HG02571 (cell line): Measurements from ENCODE around the gene TCF12.

Experiments
- ATAC-seq: cut with Tn5 transposase; IDR thresholded peaks from one replicate; pipeline ENCODE4 v1.9.1; 2021; ENCODE audit warnings: mild to moderate bottlenecking, moderate library complexity; ENCODE audit not compliant: unreplicated experiment

The TCF12 gene

DNA sequence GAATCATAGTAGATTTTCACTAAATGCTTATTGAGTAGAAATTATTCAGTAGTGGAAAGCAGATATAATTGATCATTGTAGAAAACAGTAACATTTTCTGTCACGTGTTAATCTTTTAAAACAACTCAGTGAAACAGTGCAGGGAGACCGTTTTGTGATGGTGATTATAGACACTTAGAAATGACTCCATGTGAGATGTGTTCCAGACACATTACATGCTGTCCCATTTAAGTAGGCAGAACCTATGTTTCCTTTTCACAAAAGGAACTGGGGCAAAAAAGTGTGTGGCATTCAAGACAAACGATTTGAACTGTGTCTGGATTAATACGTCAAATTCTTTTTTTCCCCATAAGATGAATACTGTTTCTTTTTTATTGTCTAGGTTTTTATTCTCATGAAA, 126.5 kb downstream of the TCF12 start:
- no peak for ATAC-seq

DNA sequence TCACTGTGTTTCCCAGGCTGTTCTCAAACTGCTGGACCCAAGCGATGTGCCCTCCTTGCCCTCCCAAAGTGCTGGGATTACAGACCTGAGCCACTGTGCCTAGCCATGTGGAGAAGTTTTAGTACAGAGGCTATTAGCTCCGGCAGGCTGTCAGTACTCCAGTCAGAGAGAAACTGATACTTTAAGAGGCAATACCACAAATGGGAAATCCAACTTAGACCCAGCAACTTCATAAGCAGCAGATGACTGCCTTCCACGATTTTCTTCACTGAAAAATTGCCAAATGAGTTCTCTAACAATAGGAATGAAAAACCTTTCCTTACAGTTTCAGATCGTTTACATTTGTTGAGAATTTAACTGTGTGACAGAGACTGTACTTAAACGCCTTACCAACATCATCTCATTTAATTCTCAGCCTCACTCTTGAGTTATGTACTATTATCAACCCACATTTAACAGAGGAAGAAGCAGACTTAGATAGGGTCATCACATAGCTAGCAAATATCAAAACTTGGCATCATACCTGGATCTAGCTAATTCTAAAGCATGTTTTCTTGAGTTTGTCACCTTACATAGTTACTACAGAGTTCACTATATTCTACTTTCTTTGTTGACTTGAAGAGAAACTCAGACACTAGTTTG, 127.4 kb downstream of the TCF12 start:
- ATAC-seq = peak; percentile 75

DNA sequence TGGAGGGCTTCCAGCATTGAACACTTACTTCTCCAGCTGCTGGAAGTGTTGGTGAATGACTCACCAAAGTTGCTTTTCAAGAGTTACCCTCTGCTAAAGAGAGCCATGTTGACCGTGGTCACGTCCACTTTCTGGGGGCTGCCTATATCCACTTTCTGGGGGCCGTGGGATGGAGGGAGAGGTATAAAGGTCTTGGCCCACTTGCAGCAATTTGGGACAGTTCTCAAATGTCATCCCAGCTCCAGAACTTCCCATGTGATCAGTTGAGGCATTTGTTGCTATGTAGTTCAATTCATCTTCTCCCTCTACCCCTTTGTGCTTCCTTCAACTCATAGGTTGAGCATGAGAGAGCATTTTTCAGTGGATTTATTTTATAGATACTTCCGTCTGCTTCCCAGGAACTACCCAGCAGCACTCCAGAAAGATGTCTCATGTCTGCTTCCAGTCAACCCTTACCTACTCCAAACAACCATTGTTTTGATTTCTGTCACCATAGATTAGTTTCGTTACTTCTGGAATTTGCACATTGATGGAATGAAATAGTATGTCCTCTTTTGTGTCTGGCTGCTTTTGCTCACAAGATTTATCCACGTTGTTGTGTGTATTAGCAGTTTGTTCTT, 130.6 kb downstream of the TCF12 start:
- ATAC-seq = no peak

DNA sequence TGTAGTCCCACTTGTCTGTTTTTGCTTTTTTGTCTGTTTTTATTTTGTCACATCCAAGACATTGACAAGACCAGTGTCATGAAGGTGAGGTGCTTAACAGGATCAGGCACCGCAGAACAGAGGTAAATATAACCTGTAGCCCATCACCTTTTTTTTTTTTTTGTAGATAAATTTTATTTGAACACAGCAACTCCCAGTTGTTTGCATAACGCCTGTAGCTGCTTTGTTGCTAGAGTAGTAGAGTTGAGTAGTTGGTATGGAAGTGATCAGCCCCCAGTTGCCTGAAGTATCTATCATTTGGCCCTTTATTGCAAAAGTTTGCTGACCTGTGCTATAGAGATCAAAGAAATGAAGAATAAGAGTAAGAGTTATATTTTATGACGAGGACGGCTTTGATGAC, 135.0 kb downstream of the TCF12 start:
- ATAC-seq = no peak

DNA sequence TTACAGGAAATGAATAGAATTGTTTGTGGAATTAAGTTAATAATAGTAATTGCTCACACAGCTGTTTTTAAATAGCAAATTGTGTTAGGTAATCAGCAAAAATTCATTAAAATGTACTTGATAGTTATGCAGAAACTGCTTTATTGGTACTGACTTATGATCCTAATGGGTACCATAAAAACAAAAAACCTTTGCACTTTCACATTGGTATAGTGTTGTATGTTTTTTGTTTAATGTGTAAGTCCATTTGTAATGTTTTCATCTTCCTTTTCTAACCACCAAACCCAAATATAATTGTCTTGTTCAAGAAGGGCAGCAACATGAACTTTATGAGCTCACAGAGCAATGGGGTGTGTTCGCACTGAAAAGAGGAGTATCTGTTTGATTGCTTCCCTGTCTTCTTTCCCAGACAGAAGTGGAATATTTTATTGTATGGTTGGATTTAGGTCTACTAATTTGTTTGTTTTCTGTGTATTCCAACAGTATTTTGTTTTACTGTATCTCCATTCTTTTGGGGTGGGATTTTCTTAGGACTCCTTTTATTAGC, 135.8 kb downstream of the TCF12 start:
- ATAC-seq = no peak

DNA sequence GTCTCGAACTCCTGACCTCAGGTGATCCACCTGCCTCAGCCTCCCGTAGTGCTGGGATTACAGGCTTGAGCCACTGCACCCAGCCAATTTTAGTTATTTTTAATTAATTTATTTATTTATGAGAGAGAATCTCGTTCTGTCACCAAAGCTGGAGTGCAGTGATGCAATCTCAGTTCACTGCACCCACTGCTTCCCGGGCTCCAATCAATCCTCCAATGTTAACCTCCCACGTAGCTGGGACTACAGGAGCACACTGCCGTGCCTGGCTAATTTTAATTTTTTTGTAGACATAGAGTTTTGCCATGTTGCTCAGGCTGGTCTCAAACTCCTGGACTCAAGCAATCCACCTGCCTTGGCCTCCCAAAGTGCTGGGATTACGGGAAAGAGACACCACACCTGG, 137.9 kb downstream of the TCF12 start:
- no peak for ATAC-seq

DNA sequence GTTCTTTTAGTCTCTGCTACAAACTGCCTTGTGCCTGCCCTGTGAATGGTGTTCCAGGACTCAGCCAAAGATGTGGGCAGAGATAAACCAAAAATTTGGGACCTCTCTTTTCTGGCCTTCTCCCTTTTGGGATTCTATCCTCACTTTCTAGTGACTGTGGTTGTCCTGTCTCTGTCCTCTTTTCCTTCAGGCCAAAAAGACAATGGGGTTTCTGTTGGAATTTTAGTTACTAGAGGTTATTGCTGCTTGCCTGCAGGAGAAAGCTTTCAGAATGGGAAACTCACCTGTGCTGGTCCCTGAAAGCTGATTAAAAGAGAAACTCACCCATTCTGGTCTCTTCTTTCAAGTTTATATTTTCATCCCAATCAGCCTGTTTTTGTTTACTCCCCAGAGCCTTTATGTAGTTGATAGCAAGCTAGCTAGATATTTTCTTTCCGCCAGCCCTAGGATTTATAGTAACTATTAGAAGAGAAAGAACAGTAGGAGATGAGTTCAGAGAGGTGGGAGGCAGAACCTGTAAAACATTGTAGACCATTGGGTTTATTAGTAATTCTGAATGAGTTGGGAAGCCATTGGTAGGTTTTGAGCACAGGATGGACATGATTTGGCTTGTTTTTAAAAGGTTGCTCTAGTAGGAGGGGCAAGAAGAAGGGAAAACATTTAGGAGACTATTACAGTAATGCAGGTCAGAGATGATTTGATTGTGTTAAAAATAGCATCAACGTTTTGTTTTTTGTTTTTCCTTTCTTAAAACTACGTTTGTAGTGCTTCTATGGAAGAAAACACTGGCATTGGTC, 138.9 kb downstream of the TCF12 start:
- ATAC-seq = no peak

DNA sequence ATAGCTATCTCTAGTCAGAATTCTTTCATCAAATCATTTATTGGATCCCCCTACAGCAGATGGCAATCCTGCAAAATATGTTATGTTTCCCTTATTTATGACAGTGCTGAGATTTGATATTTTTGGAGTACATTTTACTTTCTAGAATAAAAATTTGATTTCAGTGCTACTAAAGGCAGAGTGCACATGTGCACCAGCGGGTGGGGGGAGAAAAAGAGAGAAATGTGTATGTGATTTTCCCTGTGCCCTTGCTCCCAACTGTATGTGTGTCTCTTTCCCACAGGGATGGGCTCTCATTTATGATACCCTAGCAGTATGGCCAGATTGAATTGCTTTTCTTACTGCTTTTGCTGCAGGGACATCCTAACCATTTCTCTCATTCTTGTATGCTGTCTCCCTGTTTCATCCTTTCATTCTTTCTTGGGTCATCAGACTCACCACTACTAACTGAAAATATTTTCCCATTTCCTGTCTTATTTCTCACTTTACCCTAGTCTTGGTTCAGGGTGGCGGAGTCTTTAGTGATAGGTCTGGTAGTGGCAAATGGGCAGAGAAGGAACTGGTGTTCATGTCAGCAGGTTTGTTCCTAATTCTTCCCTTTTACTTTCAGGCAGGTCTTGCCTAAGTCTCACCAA, 140.7 kb downstream of the TCF12 start:
- no peak for ATAC-seq

DNA sequence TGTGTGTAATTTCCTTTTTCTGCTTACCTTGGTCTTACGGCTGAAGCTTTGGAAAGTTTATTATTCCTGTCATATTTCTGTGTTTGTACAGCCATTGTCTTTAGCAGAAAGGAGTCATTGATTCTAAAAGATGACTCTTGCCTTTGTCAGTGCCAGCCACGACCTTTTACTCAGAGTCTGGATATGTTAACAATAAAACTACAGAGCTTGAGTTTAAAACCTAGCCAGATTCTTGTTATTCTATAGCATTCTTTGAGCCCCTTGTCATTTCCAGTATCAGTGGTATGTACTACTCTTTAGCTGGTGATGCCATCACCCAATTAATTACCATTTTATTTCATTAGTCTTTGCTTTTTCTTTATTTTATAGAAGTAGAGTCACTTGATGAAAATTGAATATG, 142.4 kb downstream of the TCF12 start:
- ATAC-seq = no peak

DNA sequence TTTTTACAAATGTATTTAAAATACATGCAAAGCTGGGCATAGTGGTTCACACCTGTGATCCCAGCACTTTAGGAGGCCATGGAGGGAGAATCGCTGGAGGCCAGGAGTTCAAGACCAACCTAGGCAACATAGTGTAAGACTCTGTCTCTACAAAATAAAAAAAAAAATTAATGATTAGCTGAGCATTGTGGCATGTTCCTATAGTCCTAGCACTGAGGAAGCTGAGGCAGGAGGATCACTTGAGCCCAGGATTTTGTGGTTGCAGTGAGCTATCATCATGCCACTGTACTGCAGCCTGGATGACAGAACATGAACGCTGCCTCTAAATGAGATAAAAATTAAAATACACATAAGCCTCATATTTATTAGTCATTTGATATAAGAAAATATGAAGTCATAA, 142.8 kb downstream of the TCF12 start:
- no peak for ATAC-seq

DNA sequence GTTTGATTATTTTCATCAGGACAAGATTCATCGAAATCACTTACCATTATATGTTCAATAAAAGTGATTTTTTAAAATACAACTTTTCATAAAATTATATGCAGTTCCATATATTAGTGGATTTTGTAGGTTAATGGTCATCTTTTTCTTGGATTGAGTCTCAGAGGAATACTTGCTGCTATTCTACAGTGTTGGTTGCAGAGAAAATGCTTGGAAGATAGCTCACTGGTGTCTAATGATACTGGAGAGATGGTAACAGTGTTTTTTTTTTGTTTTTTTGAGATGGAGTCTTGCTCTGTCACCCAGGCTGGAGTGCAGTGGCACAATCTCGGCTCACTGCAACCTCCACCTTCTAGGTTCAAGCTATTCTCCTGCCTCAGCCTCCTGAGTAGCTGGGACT, 143.3 kb downstream of the TCF12 start:
- no peak for ATAC-seq

DNA sequence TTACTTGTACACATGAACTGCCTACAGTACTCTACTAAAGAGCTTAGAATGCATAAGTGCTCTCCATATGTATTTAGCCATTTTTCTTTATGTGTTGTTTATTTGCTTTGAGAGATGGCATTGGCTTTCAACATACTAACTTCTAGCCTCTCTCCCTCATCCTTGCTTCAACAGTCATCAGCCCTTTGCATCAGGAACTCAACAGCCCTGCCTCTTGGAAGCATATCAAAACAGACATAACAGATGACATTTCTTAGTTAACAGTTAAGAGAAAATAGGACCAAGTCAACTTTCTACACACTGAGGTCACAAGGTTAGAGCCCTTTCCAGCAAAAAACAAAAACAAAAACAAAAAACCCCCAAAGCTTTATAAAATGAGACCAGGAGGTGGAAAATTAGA, 145.6 kb downstream of the TCF12 start:
- ATAC-seq = no peak

DNA sequence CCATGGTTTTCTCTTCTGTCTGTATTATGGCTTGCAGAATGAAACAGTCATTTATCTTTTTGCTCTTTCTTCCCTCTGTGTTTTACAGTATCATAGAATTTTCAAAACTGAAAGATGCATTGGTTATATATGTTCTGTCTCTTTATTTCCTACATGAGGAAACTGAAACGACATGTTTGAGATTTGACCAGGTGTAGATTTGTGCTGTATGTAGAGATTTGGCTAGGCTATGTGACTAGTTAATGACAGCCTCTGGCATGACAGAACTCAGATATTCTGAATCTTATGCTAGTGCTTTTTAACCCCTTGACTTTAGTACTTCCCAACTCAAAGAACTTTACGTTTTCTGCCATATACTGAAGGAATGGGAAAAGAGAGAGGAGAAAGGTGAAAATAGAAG, 151.0 kb downstream of the TCF12 start:
- no peak for ATAC-seq

DNA sequence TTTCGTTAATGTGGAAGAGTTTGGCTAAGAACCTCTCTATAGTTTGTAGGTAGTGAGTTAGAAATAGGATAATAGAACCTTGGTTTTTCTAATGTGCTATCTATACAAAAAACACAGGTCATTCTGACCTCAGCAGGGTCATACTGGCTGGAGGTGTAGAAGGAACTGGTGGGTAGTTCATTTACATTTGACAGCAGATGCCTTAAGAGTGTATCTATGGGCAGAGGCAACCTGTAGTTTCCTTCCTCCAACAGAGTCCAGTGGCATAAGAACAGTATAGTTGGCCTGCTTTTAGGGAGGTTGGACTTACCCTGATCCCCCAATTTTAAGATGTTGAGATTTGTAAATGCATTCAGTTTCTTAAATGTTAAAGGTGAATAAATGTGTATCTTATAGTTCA, 152.2 kb downstream of the TCF12 start:
- ATAC-seq = no peak

DNA sequence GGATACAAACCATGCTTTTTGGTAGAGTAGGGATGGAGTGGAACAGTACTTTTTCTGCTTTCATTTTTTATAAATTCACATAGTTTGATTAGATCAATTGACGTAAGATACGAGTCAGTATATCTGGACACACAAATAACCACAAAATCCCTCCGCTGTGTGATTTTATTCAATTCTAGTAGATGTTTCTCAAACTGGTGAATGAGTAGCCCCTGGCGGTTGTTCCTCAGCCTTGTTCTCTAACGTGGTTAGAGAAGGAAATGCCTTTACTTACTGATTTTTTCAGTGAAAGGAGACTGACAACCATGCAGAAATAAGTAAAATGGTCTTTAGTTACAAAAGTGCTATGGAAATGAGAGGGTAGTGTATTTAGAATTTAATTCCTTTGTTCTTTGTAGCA, 161.0 kb downstream of the TCF12 start:
- no peak for ATAC-seq

DNA sequence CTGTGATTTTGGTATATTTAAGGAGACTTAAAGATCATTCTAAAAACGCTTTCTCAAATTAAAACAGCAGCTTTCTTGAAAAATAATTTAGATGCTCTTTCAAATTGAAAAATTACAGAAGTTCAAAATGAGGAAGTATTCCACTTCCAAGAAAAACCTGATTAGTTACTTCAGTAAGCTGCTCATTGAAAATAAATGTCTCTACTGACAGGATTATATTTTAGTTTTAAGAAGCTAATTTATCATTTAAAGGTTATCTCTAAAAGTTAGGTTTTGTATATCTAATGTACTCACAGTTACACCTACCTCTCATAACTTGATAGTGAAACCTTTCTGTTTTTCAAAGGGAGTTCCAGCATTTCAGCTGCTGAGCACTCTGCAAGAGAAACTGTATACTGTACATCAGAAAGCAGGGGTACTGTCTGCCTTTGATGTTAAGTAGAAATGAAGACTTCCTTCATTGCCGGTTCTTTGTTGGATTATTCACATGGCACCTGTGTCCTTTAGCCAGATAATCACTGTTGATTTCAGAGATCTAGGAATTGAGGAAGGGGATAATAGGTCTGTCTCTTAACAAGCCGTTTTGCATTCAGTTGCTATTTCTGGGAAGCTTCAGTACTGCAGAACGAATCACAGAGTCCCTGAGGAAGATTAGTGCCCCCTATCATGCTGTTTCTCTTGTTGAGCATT, 161.6 kb downstream of the TCF12 start:
- no peak for ATAC-seq

DNA sequence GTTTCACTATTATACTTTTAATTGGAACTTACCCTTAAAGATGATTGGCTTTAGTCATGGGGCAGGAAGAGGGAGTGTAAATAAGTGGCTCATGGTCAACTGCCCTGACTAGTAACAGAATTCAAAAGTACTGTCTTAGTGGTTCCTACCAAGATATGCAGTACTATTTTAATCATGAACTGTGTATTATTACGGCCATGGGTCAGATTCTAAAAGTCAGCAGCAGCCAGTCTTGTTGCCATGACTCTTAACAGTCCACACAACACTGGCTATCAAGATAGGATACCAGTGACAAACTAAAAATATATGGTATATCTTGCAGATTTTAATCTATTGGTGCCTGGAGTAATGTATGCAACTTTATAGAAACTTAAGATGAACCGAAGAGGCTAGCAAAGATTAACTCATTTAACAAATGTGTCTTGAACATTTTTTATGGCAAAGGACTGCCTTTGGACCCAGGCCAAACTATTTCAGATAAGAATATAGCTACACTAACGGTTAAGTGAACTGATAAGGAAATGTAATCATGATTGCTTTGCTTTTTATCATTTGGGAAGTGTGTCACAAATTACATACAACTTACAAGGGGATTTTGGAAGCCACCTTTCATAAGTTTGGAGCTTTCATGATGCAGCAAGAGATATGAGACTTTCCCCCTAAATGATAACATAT, 163.7 kb downstream of the TCF12 start:
- ATAC-seq = no peak

DNA sequence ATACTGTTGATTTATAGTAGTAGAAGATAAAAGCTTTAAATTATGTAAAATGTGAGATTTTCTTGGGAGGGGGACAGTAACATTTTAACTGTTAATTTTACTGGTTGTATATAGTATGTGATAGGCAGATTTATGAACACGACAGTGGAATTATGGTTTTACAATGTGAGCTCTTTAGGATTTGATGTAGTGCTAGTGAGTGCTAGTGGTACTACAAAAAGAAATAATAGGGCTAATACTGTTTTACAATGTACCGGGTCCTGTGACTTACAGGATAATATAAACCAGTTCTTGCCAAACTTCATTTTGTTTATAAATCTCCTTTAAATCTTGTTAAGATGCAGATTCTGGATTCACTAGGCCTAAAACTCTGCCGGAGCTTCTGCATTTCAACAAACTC, 165.7 kb downstream of the TCF12 start:
- ATAC-seq = no peak

DNA sequence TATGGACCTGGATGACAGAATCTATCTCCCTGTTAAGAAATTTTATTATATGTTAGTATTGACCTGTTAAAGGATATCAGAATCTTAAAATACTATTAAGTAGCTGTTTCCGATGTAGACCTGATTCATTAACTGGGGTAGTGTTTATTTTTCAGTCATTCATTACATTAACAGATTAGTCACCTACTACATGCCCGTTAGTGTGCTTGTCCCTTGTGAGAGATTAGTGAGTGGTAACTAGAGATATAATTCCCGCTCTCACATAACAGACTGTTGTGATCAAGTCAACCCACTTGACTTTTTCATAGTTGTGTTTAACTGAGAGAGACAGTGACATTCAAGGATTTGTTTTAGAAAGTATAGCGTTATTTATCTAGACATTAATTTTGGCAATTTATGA, 166.8 kb downstream of the TCF12 start:
- no peak for ATAC-seq

DNA sequence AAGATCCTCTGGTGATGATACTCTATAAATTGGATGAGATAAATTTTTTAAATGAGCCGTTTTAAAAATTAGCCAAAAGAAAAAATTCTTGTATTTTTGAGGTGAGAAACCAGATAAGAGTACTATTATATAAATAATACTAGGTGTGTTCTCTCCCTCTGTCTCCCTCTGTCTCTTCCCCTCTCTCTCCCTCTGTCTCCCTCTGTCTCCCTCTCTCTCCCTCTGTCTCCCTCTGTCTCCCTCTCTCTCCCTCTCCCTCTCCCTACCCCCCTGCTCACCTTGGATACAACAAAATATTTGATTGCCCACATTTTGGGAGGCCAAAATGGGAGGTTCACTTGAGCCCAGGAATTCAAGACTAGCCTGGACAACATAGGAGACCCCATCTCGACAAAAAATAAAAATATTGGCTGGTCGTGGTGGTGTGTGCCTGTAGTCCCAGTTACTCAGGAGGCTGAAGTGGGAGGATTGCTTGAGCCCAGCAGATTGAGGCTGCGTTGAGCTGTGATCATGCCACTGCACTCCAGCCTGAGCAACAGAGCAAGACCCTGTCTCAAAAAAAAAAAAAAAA, 168.5 kb downstream of the TCF12 start:
- no peak for ATAC-seq
